Amniotic stem cell (primary cell): ENCODE measurements around the gene SGK1.

Source experiments
- DNase-seq: peaks from one replicate; lab custom pipeline; 2025; lab: John Stamatoyannopoulos, UW

The SGK1 gene

DNA sequence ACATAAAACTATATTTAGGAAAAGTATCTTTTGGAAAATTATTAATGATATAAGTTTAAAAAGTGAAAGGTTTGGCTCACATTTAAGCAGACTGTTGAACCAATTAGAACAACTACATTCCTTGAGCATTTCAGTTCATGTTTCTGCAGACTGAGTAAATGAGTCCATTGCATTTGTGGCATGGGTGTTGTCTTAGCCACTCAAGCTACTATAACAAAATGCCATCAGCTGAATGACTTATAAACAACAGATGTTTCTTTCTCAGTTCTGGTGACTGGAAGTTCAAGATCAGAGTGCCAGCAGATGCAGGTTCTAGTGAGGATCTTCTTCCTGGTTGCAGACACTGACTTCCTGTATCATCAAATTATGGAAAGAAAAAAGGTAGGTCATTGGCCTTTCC, 198.4 kb downstream of the SGK1 start:
- DNase-seq: no peak
